Measurements from ENCODE around the gene CHST13.

CHST13 gene

GRCh38 chr3:126503701-126504100 is 20.3 kb upstream of the CHST13 start:
- no peak overlapping the region for H3K4me3 ChIP-seq (ENCODE audit: low read depth, low read length)
- H3K9me3 ChIP-seq (ENCODE audit: control insufficient read depth, insufficient read depth, low read depth, low read length), result no peaks in the 10 kb centered on the region
- ChIA-PET POLR2A (no interaction called here), CTCF (no interaction called here)
- TF ChIP-seq ZSCAN23 (tag by site-specific recombination; IDR thresholded peaks at IDR 0.05) (no peak), ZFP41 (tag by site-specific recombination; IDR thresholded peaks at IDR 0.05; ENCODE audit: borderline replicate concordance) (no peak), ZNF214 (tag by site-specific recombination; IDR thresholded peaks at IDR 0.05; ENCODE audit: borderline replicate concordance) (no peak), ZBTB8A (tag by site-specific recombination; IDR thresholded peaks at IDR 0.05) (no peak), OVOL3 (tag by site-specific recombination; IDR thresholded peaks at IDR 0.05) (no peak), GLI2 (tag by site-specific recombination; IDR thresholded peaks at IDR 0.05; ENCODE audit: borderline replicate concordance, low read depth) (no peak), ZBTB7A (tag by site-specific recombination; IDR thresholded peaks at IDR 0.05; ENCODE audit: low read depth) (no peak), ZNF48 (tag by site-specific recombination; IDR thresholded peaks at IDR 0.05) (no peak), ZNF175 (tag by site-specific recombination; IDR thresholded peaks at IDR 0.05) (no peak), ZNF544 (tag by site-specific recombination; IDR thresholded peaks at IDR 0.05) (no peak), MZF1 (tag by site-specific recombination; IDR thresholded peaks at IDR 0.05; ENCODE audit: borderline replicate concordance) (no peak), ZNF133 (tag by site-specific recombination; IDR thresholded peaks at IDR 0.05) (no peak), ZNF26 (tag by site-specific recombination; IDR thresholded peaks at IDR 0.05) (no peak), ZNF311 (tag by site-specific recombination; IDR thresholded peaks at IDR 0.05; ENCODE audit: borderline replicate concordance) (no peak), YY2 (tag by site-specific recombination; IDR thresholded peaks at IDR 0.05) (no peak), ZEB2 (tag by site-specific recombination; IDR thresholded peaks at IDR 0.05) (no peak)
- TF ChIP-seq, protein P1, sequence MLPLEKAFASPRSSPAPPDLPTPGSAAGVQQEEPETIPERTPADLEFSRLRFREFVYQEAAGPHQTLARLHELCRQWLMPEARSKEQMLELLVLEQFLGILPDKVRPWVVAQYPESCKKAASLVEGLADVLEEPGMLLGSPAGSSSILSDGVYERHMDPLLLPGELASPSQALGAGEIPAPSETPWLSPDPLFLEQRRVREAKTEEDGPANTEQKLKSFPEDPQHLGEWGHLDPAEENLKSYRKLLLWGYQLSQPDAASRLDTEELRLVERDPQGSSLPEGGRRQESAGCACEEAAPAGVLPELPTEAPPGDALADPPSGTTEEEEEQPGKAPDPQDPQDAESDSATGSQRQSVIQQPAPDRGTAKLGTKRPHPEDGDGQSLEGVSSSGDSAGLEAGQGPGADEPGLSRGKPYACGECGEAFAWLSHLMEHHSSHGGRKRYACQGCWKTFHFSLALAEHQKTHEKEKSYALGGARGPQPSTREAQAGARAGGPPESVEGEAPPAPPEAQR (tag by site-specific recombination; IDR thresholded peaks at IDR 0.05), result no peak
- TF ChIP-seq, protein P2, sequence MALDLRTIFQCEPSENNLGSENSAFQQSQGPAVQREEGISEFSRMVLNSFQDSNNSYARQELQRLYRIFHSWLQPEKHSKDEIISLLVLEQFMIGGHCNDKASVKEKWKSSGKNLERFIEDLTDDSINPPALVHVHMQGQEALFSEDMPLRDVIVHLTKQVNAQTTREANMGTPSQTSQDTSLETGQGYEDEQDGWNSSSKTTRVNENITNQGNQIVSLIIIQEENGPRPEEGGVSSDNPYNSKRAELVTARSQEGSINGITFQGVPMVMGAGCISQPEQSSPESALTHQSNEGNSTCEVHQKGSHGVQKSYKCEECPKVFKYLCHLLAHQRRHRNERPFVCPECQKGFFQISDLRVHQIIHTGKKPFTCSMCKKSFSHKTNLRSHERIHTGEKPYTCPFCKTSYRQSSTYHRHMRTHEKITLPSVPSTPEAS (tag by site-specific recombination; IDR thresholded peaks at IDR 0.05), result no peak
- TF ChIP-seq, protein P3, sequence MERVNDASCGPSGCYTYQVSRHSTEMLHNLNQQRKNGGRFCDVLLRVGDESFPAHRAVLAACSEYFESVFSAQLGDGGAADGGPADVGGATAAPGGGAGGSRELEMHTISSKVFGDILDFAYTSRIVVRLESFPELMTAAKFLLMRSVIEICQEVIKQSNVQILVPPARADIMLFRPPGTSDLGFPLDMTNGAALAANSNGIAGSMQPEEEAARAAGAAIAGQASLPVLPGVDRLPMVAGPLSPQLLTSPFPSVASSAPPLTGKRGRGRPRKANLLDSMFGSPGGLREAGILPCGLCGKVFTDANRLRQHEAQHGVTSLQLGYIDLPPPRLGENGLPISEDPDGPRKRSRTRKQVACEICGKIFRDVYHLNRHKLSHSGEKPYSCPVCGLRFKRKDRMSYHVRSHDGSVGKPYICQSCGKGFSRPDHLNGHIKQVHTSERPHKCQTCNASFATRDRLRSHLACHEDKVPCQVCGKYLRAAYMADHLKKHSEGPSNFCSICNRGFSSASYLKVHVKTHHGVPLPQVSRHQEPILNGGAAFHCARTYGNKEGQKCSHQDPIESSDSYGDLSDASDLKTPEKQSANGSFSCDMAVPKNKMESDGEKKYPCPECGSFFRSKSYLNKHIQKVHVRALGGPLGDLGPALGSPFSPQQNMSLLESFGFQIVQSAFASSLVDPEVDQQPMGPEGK (tag by site-specific recombination; IDR thresholded peaks at IDR 0.05), result no peak
- H3K4me1 ChIP-seq (ENCODE audit: control insufficient read depth, insufficient read depth, low read length), result no peaks in the 10 kb centered on the region
- H3K36me3 ChIP-seq (ENCODE audit: control insufficient read depth in 2 of 2, insufficient read depth in 1 of 2, low read length in 2 of 2), result no peaks in the 10 kb centered on the region
- no peak overlapping the region for H3K27ac ChIP-seq (ENCODE audit: extremely low read depth, low read depth, low read length)

GRCh38 chr3:126507886-126508285 is 16.1 kb upstream of the CHST13 start:
- H3K27ac ChIP-seq (ENCODE audit: extremely low read depth, low read depth, low read length), result no peak overlapping the region
- no peaks in the 10 kb centered on the region for H3K4me1 ChIP-seq (ENCODE audit: control insufficient read depth, insufficient read depth, low read length)
- no peaks in the 10 kb centered on the region for H3K9me3 ChIP-seq (ENCODE audit: control insufficient read depth, insufficient read depth, low read depth, low read length)
- H3K4me3 ChIP-seq (ENCODE audit: low read depth, low read length), result no peak overlapping the region
- ChIA-PET CTCF (no interaction called here), POLR2A (interaction anchor here (0.5 kb wide), 1 partner anchor 9 kb away, joined by 4 read pairs; no protein-coding TSS in a partner anchor)
- TF ChIP-seq ZEB2 (tag by site-specific recombination; IDR thresholded peaks at IDR 0.05) (no peak), ZNF776 (tag by site-specific recombination; IDR thresholded peaks at IDR 0.05; ENCODE audit: borderline replicate concordance) (no peak), ZNF24 (tag by site-specific recombination; IDR thresholded peaks at IDR 0.05) (no peak), ZFP3 (tag by site-specific recombination; IDR thresholded peaks at IDR 0.05; ENCODE audit: low read depth) (no peak), ZNF548 (tag by site-specific recombination; IDR thresholded peaks at IDR 0.05) (no peak), ZNF350 (tag by site-specific recombination; IDR thresholded peaks at IDR 0.05) (no peak), ZNF610 (tag by site-specific recombination; IDR thresholded peaks at IDR 0.05; ENCODE audit: borderline replicate concordance) (no peak), ZNF48 (tag by site-specific recombination; IDR thresholded peaks at IDR 0.05) (no peak), GLI4 (tag by site-specific recombination; IDR thresholded peaks at IDR 0.05) (no peak), REPIN1 (tag by site-specific recombination; IDR thresholded peaks at IDR 0.05; ENCODE audit: low read depth) (no peak)
- H3K36me3 ChIP-seq (ENCODE audit: control insufficient read depth in 2 of 2, insufficient read depth in 1 of 2, low read length in 2 of 2), result no peaks in the 10 kb centered on the region
